ENCODE measurements around the gene MAP2K3. TPM values are rescaled to one million over a fixed set of nuclear protein-coding genes. Genes with fewer than 3 reads are reported as not detected.

MAP2K3 gene
- total and polyA plus RNA-seq, 8 donors, result 22.6 to 101 (median 40.9) TPM

GRCh38 chr17:21354796-21355385, 70.4 kb downstream of the MAP2K3 start:
- intact Hi-C loops (cut with DNase I; ENCODE audit: low total_unique reads), result no loop called here
- DNase-seq, result no peak
- Histone ChIP-seq H3K27me3 (no peaks in the 10 kb centered on the region), H3K27ac (no peak overlapping the region), H3K9me3 (no peaks in the 10 kb centered on the region), H3K36me3 (no peaks in the 10 kb centered on the region), H3K4me1 (peaks cover 10 to 17% (median 16%) of the 10 kb centered on the region in 4 donors), H3K4me3 (no peak overlapping the region)
- TF ChIP-seq CTCF (IDR thresholded peaks at IDR 0.05), result no peak
- TF ChIP-seq POLR2A (IDR thresholded peaks at IDR 0.05), result no peak
- no peak for TF ChIP-seq EP300 (IDR thresholded peaks at IDR 0.05)
- no peak for TF ChIP-seq POLR2AphosphoS5 (IDR thresholded peaks at IDR 0.05)
- WGBS, 5 donors, result 86 to 95% (median 91%) methylated on average over 13 of the region's 13 CpGs

- Histone ChIP-seq H3K4me3 (no peak overlapping the region), H3K36me3 (no peaks in the 10 kb centered on the region), H3K9me3 (no peaks in the 10 kb centered on the region), H3K27me3 (no peaks in the 10 kb centered on the region), H3K4me1 (peaks cover 10 to 17% (median 16%) of the 10 kb centered on the region in 4 donors), H3K27ac (no peak overlapping the region)
- TF ChIP-seq POLR2A (IDR thresholded peaks at IDR 0.05) (no peak), POLR2AphosphoS5 (IDR thresholded peaks at IDR 0.05) (no peak), CTCF (IDR thresholded peaks at IDR 0.05) (no peak), EP300 (IDR thresholded peaks at IDR 0.05) (no peak)
- DNase-seq, result no peak
- intact Hi-C loops (cut with DNase I; ENCODE audit: low total_unique reads), result no loop called here
- WGBS, 5 donors, result 83 to 90% (median 88%) methylated on average over 12 of the region's 12 CpGs
Measured at GRCh38 chr17:21355586-21355985, 71.1 kb downstream of the MAP2K3 start.

- H3K36me3 ChIP-seq, result no peaks in the 10 kb centered on the region
- no peaks in the 10 kb centered on the region for H3K27me3 ChIP-seq
- no peak for DNase-seq
- no peaks in the 10 kb centered on the region for H3K9me3 ChIP-seq
- 96 to 100% (median 98%) methylated on average over 2 of the region's 2 CpGs for WGBS, 5 donors
- TF ChIP-seq POLR2AphosphoS5 (IDR thresholded peaks at IDR 0.05) (no peak), POLR2A (IDR thresholded peaks at IDR 0.05) (no peak), EP300 (IDR thresholded peaks at IDR 0.05) (no peak)
- H3K4me3 ChIP-seq, result no peak overlapping the region
- H3K27ac ChIP-seq, result no peak overlapping the region
- peaks cover 10 to 17% (median 16%) of the 10 kb centered on the region in 4 donors for H3K4me1 ChIP-seq
- intact Hi-C loops (cut with DNase I; ENCODE audit: low total_unique reads), result no loop called here
Measured at GRCh38 chr17:21356537-21357127, 72.1 kb downstream of the MAP2K3 start.

GRCh38 chr17:21357281-21357680, 72.8 kb downstream of the MAP2K3 start:
- no peak overlapping the region for H3K4me3 ChIP-seq
- peaks cover 10 to 17% (median 16%) of the 10 kb centered on the region in 4 donors for H3K4me1 ChIP-seq
- intact Hi-C loops (cut with DNase I; ENCODE audit: low total_unique reads), result no loop called here
- no peaks in the 10 kb centered on the region for H3K27me3 ChIP-seq
- no peaks in the 10 kb centered on the region for H3K9me3 ChIP-seq
- no peaks in the 10 kb centered on the region for H3K36me3 ChIP-seq
- 73 to 84% (median 78%) methylated on average over 5 of the region's 5 CpGs for WGBS, 5 donors
- no peak for DNase-seq
- TF ChIP-seq POLR2A (IDR thresholded peaks at IDR 0.05), result no peak
- TF ChIP-seq POLR2AphosphoS5 (IDR thresholded peaks at IDR 0.05), result no peak
- TF ChIP-seq EP300 (IDR thresholded peaks at IDR 0.05), result no peak
- no peak for TF ChIP-seq CTCF (IDR thresholded peaks at IDR 0.05)
- H3K27ac ChIP-seq, result no peak overlapping the region

Data from stomach (tissue), 9 donors.